ENCODE results near the gene HOXB9.

HOXB9 gene

GRCh38 chr17:48663134-48663924 lies 37.2 kb upstream of the HOXB9 start:
- no peak overlapping the region for H3K18ac ChIP-seq (ENCODE audit: low read depth in 1 of 2, low read length in 2 of 2)
- no peak overlapping the region for H2BK12ac ChIP-seq (ENCODE audit: low read length in 2 of 2)
- H3K4me3 ChIP-seq (ENCODE audit: insufficient read depth in 1 of 2, low read depth in 1 of 2, low read length in 2 of 2): no peak overlapping the region
- no peak overlapping the region for H3K4me2 ChIP-seq (ENCODE audit: low read length, poor library complexity, severe bottlenecking)
- no peak overlapping the region for H2BK5ac ChIP-seq (ENCODE audit: low read depth, low read length, poor library complexity, severe bottlenecking)
- no peak overlapping the region for H2AFZ ChIP-seq (ENCODE audit: low read depth, low read length)
- H3K9ac ChIP-seq (ENCODE audit: low read length): no peak overlapping the region
- H3K23ac ChIP-seq (ENCODE audit: low read length in 2 of 2): no peak overlapping the region
- no peak overlapping the region for H3K14ac ChIP-seq (ENCODE audit: low read length in 2 of 2)
- no peaks in the 10 kb centered on the region for H3K36me3 ChIP-seq (ENCODE audit: control insufficient read depth in 1 of 2, insufficient read depth in 2 of 2, low read depth in 1 of 2, low read length in 2 of 2)
- H3K27ac ChIP-seq (ENCODE audit: low read length, poor library complexity, severe bottlenecking): no peak overlapping the region
- no peaks in the 10 kb centered on the region for H3K9me3 ChIP-seq (ENCODE audit: control insufficient read depth, low read length)
- H2BK120ac ChIP-seq (ENCODE audit: low read depth, low read length): no peak overlapping the region
- H2AK5ac ChIP-seq (ENCODE audit: low read length, severe bottlenecking): no peak overlapping the region
- no peak overlapping the region for H4K91ac ChIP-seq (ENCODE audit: low read length)
- 82% methylated on average over 8 of the region's 8 CpGs for WGBS
- no peak overlapping the region for H3K4ac ChIP-seq (ENCODE audit: low read depth in 1 of 2, low read length in 2 of 2)
- H3K4me1 ChIP-seq (ENCODE audit: control insufficient read depth, insufficient read depth, low read depth, low read length): no peaks in the 10 kb centered on the region
- no peak for DNase-seq
- H3K79me1 ChIP-seq (replicated peaks; ENCODE audit: low read length, poor library complexity, severe bottlenecking): no peaks in the 10 kb centered on the region
- H4K8ac ChIP-seq (ENCODE audit: low read length): no peak overlapping the region
- H3K27me3 ChIP-seq (ENCODE audit: control insufficient read depth in 1 of 2, insufficient read depth in 1 of 2, low read length in 2 of 2): peaks cover 33 to 60% of the 10 kb centered on the region in 2 experiments
- H2BK15ac ChIP-seq (ENCODE audit: low read depth, poor library complexity, severe bottlenecking): no peak overlapping the region

- Histone ChIP-seq H3K79me1 (replicated peaks; ENCODE audit: low read length, poor library complexity, severe bottlenecking) (no peaks in the 10 kb centered on the region), H3K9me3 (ENCODE audit: control insufficient read depth, low read length) (no peaks in the 10 kb centered on the region), H3K14ac (ENCODE audit: low read length in 2 of 2) (no peak overlapping the region), H3K4me1 (ENCODE audit: control insufficient read depth, insufficient read depth, low read depth, low read length) (no peaks in the 10 kb centered on the region), H3K4me2 (ENCODE audit: low read length, poor library complexity, severe bottlenecking) (no peak overlapping the region), H3K4me3 (ENCODE audit: insufficient read depth in 1 of 2, low read depth in 1 of 2, low read length in 2 of 2) (no peak overlapping the region), H3K18ac (ENCODE audit: low read depth in 1 of 2, low read length in 2 of 2) (no peak overlapping the region), H4K8ac (ENCODE audit: low read length) (no peak overlapping the region), H3K9ac (ENCODE audit: low read length) (no peak overlapping the region), H3K27me3 (ENCODE audit: control insufficient read depth in 1 of 2, insufficient read depth in 1 of 2, low read length in 2 of 2) (peaks cover 29 to 42% of the 10 kb centered on the region in 2 experiments), H2BK5ac (ENCODE audit: low read depth, low read length, poor library complexity, severe bottlenecking) (no peak overlapping the region), H2BK120ac (ENCODE audit: low read depth, low read length) (no peak overlapping the region), H2BK12ac (ENCODE audit: low read length in 2 of 2) (no peak overlapping the region), H2BK15ac (ENCODE audit: low read depth, poor library complexity, severe bottlenecking) (no peak overlapping the region), H4K91ac (ENCODE audit: low read length) (no peak overlapping the region), H3K36me3 (ENCODE audit: control insufficient read depth in 1 of 2, insufficient read depth in 2 of 2, low read depth in 1 of 2, low read length in 2 of 2) (no peaks in the 10 kb centered on the region), H3K23ac (ENCODE audit: low read length in 2 of 2) (no peak overlapping the region), H3K4ac (ENCODE audit: low read depth in 1 of 2, low read length in 2 of 2) (no peak overlapping the region), H2AFZ (ENCODE audit: low read depth, low read length) (no peak overlapping the region), H3K27ac (ENCODE audit: low read length, poor library complexity, severe bottlenecking) (no peak overlapping the region), H2AK5ac (ENCODE audit: low read length, severe bottlenecking) (no peak overlapping the region)
- no peak for DNase-seq
Observed at GRCh38 chr17:48655913-48656312, 29.8 kb upstream of the HOXB9 start.

GRCh38 chr17:48649741-48650140 lies 23.6 kb upstream of the HOXB9 start:
- H2BK120ac ChIP-seq (ENCODE audit: low read depth, low read length): no peak overlapping the region
- no peak overlapping the region for H2BK12ac ChIP-seq (ENCODE audit: low read length in 2 of 2)
- no peak overlapping the region for H3K27ac ChIP-seq (ENCODE audit: low read length, poor library complexity, severe bottlenecking)
- no peak overlapping the region for H3K9ac ChIP-seq (ENCODE audit: low read length)
- no peak overlapping the region for H2AFZ ChIP-seq (ENCODE audit: low read depth, low read length)
- no peak overlapping the region for H2BK5ac ChIP-seq (ENCODE audit: low read depth, low read length, poor library complexity, severe bottlenecking)
- no peak overlapping the region for H3K23ac ChIP-seq (ENCODE audit: low read length in 2 of 2)
- no peak overlapping the region for H3K4ac ChIP-seq (ENCODE audit: low read depth in 1 of 2, low read length in 2 of 2)
- H3K4me1 ChIP-seq (ENCODE audit: control insufficient read depth, insufficient read depth, low read depth, low read length): peaks cover 14% of the 10 kb centered on the region
- WGBS: no CpG with 5 or more reads among the region's 1 CpG
- no peaks in the 10 kb centered on the region for H3K9me3 ChIP-seq (ENCODE audit: control insufficient read depth, low read length)
- H3K79me1 ChIP-seq (replicated peaks; ENCODE audit: low read length, poor library complexity, severe bottlenecking): no peaks in the 10 kb centered on the region
- H3K14ac ChIP-seq (ENCODE audit: low read length in 2 of 2): no peak overlapping the region
- H2AK5ac ChIP-seq (ENCODE audit: low read length, severe bottlenecking): no peak overlapping the region
- no peaks in the 10 kb centered on the region for H3K36me3 ChIP-seq (ENCODE audit: control insufficient read depth in 1 of 2, insufficient read depth in 2 of 2, low read depth in 1 of 2, low read length in 2 of 2)
- H4K8ac ChIP-seq (ENCODE audit: low read length): no peak overlapping the region
- H3K4me3 ChIP-seq (ENCODE audit: insufficient read depth in 1 of 2, low read depth in 1 of 2, low read length in 2 of 2): no peak overlapping the region
- no peak overlapping the region for H2BK15ac ChIP-seq (ENCODE audit: low read depth, poor library complexity, severe bottlenecking)
- DNase-seq: no peak
- peaks cover 40 to 59% of the 10 kb centered on the region in 2 experiments for H3K27me3 ChIP-seq (ENCODE audit: control insufficient read depth in 1 of 2, insufficient read depth in 1 of 2, low read length in 2 of 2)
- H3K4me2 ChIP-seq (ENCODE audit: low read length, poor library complexity, severe bottlenecking): no peak overlapping the region
- H4K91ac ChIP-seq (ENCODE audit: low read length): no peak overlapping the region
- H3K18ac ChIP-seq (ENCODE audit: low read depth in 1 of 2, low read length in 2 of 2): no peak overlapping the region

DNA sequence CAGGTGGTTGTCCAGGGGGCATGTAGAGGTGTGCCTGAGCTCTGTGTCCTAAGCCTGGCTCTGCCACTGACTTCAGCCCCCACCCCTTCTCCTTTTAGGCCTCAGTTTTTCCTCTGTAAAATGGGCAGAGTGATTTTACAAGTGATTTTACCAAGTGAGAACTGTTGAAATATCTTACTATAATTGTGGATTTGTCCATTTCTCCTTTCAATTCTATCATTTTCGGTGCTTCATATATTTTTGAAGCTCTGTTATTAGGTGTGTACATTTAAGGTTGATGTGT lies 21.7 kb upstream of the HOXB9 start:
- Histone ChIP-seq H3K4me1 (ENCODE audit: control insufficient read depth, insufficient read depth, low read depth, low read length) (peaks cover 14% of the 10 kb centered on the region), H3K9ac (ENCODE audit: low read length) (no peak overlapping the region), H3K9me3 (ENCODE audit: control insufficient read depth, low read length) (no peaks in the 10 kb centered on the region), H4K91ac (ENCODE audit: low read length) (peak overlapping the region; percentile 77), H3K36me3 (ENCODE audit: control insufficient read depth in 1 of 2, insufficient read depth in 2 of 2, low read depth in 1 of 2, low read length in 2 of 2) (no peaks in the 10 kb centered on the region), H3K18ac (ENCODE audit: low read depth in 1 of 2, low read length in 2 of 2) (peak overlapping the region in 1 of 2 experiments; percentile 87), H3K27me3 (ENCODE audit: control insufficient read depth in 1 of 2, insufficient read depth in 1 of 2, low read length in 2 of 2) (peaks cover 59 to 76% of the 10 kb centered on the region in 2 experiments), H3K79me1 (replicated peaks; ENCODE audit: low read length, poor library complexity, severe bottlenecking) (no peaks in the 10 kb centered on the region), H2BK12ac (ENCODE audit: low read length in 2 of 2) (peak overlapping the region; percentile 11 to 76), H3K4me3 (ENCODE audit: insufficient read depth in 1 of 2, low read depth in 1 of 2, low read length in 2 of 2) (peak overlapping the region in 1 of 2 experiments; percentile 77), H3K4ac (ENCODE audit: low read depth in 1 of 2, low read length in 2 of 2) (peak overlapping the region in 1 of 2 experiments; percentile 72), H3K23ac (ENCODE audit: low read length in 2 of 2) (peak overlapping the region in 1 of 2 experiments; percentile 81), H3K4me2 (ENCODE audit: low read length, poor library complexity, severe bottlenecking) (no peak overlapping the region), H3K27ac (ENCODE audit: low read length, poor library complexity, severe bottlenecking) (no peak overlapping the region), H2BK15ac (ENCODE audit: low read depth, poor library complexity, severe bottlenecking) (no peak overlapping the region), H2AK5ac (ENCODE audit: low read length, severe bottlenecking) (no peak overlapping the region), H4K8ac (ENCODE audit: low read length) (peak overlapping the region; percentile 14), H2BK120ac (ENCODE audit: low read depth, low read length) (no peak overlapping the region), H2BK5ac (ENCODE audit: low read depth, low read length, poor library complexity, severe bottlenecking) (no peak overlapping the region), H3K14ac (ENCODE audit: low read length in 2 of 2) (peak overlapping the region in 1 of 2 experiments; percentile 86), H2AFZ (ENCODE audit: low read depth, low read length) (peak overlapping the region; percentile 64)
- no CpG with 5 or more reads among the region's 1 CpG for WGBS
- DNase-seq: no peak

All from mesenchymal stem cell (in vitro differentiated cells and primary cell).